ENCODE results near the gene DNAH7. TPM values are rescaled to one million over a fixed set of nuclear protein-coding genes. Genes with fewer than 3 reads are reported as not detected.

Gene DNAH7
- total RNA-seq, 2 donors from 2014 or later, result 2.6 to 5.5 TPM

- no peak for ATAC-seq
- intact Hi-C loops (cut with DNase I, micrococcal nuclease), result no loop called here
Observed at GRCh38 chr2:195768431-195768830, 300.2 kb downstream of the DNAH7 start.

GRCh38 chr2:195766691-195767090, 301.9 kb downstream of the DNAH7 start:
- DNase-seq (no peak), ATAC-seq (no peak)
- intact Hi-C loops (cut with DNase I, micrococcal nuclease), result no loop called here

More at GRCh38 chr2:195768431-195768830, 300.2 kb downstream of the DNAH7 start:
- DNase-seq, result no peak

DNA sequence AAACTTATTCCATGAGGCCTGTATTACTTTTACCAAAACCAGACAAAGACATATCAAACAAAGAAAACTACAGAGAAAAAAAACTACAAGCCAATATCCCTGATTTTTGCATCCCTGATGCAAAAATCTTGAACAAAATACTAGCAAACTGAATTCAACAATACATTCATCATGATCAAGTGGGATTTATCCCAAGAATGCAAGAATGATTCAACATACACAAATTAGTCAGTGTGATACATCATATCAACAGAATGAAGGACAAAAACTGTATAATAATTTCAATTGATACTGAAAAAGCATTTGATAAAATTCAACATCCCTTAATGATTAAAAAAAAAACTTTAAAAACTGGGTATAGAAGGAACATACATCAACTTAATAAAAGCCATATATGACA, 304.8 kb downstream of the DNAH7 start:
- intact Hi-C loops (cut with DNase I, micrococcal nuclease), result no loop called here
- DNase-seq, result no peak
- no peak for ATAC-seq

- intact Hi-C loops (cut with DNase I, micrococcal nuclease), result no loop called here
- ATAC-seq, result no peak
- no peak for DNase-seq
Observed at GRCh38 chr2:195759877-195760276, 308.8 kb downstream of the DNAH7 start.

GRCh38 chr2:195758846-195759245, 309.8 kb downstream of the DNAH7 start:
- DNase-seq, result no peak
- no peak for ATAC-seq
- intact Hi-C loops (cut with DNase I, micrococcal nuclease), result no loop called here

DNA sequence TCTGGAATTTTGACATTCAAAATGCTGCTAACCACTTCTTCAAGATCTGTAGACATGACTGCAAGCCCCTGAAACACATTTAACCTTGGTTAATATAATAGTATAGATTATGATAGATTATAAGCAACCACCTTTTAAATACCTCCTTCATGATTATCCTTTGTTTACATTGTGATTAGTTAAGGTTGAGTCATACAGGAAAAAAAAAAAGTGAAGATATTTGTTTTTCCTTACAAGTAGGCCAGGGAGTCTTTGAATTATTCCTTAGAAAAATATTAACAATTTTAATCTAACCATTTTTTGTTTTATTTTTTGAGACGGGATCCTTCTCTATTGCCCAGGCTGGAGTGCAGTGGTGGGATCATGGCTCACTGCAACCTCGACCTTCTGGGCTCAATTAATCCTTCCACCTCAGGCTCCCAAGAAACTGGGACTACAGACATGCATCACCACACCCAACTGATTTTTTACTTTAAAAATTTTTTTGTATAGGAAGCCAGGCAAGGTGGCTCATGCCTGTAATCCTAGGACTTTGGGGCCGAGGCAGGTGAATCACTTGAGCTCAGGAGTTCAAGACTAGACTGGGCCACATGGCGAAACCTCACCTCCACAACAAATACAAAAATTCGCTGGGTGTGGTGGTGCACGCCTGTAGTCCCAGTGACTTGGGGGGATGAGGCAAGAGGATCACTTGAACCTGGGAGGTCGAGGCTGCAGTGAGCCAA, 312.3 kb downstream of the DNAH7 start:
- intact Hi-C loops (cut with DNase I, micrococcal nuclease), result no loop called here
- ATAC-seq (no peak), DNase-seq (no peak)

GRCh38 chr2:195741191-195741590, 327.4 kb downstream of the DNAH7 start:
- intact Hi-C loops (cut with DNase I, micrococcal nuclease), result no loop called here
- DNase-seq (no peak), ATAC-seq (no peak)

GRCh38 chr2:195737511-195738325, 330.9 kb downstream of the DNAH7 start:
- DNase-seq, result no peak
- ATAC-seq, result no peak
- intact Hi-C loops (cut with DNase I, micrococcal nuclease), result no loop called here

DNA sequence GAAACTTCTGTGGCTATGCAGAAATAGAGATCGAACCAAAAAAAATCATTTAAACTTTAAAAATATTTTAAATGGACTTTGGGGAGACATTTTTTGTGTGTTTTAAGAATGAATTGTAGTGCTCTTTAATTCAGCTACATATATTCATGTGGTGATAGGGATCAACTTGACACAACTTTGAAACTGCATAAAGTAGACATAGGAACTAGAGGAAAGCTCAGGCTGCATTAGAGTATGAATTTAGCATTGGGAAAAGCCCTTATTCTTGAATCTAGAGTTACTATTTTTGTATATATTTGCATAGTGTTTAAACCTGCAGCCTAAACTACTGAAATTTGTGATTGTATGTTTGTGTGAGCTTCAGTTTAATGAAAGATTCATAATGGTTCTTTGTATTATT, 333.3 kb downstream of the DNAH7 start:
- intact Hi-C loops (cut with DNase I, micrococcal nuclease), result no loop called here
- DNase-seq (no peak), ATAC-seq (no peak)

DNA sequence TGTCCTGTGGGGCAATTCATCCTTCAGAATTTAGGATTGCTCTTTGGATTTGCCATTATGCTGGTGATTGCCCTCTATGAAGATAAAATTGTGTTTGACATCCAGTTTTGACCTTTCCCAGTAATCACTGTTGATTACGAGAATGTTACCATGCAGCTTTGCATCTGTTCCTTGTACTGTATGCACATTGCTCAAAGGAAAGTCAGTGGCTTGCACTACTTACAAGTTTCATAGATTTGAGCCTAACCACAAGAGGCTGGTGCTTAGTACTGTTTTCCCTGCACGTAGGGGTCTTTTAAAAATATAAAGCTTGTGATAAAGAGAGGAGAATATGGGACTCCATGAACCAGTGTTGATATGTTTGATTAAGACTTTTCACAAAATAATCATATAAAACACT, 333.7 kb downstream of the DNAH7 start:
- intact Hi-C loops (cut with DNase I, micrococcal nuclease), result no loop called here
- DNase-seq, result no peak
- ATAC-seq, result no peak

DNA sequence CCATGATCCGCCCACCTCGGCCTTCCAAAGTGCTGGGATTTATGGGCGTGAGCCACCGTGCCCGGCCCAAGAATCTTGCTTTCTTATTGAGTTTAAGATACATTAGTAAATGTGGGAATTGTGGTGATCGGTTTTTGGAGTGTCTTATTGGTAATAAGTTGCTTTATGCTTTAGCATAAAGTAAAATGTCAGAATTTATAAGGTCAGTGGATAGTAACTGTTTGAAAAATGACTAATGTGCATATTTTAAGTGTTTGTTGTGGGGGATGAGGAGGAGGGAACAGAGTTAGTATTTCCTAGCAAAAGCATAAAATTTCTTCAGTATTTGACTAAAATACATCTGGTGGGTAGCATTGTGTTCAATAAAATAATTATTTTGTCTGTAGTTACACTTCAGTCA, 334.2 kb downstream of the DNAH7 start:
- ATAC-seq (no peak), DNase-seq (no peak)
- intact Hi-C loops (cut with DNase I, micrococcal nuclease), result no loop called here

- ATAC-seq, result no peak
- DNase-seq, result no peak
- intact Hi-C loops (cut with DNase I, micrococcal nuclease), result no loop called here
Observed at GRCh38 chr2:195733831-195734230, 334.8 kb downstream of the DNAH7 start.

DNA sequence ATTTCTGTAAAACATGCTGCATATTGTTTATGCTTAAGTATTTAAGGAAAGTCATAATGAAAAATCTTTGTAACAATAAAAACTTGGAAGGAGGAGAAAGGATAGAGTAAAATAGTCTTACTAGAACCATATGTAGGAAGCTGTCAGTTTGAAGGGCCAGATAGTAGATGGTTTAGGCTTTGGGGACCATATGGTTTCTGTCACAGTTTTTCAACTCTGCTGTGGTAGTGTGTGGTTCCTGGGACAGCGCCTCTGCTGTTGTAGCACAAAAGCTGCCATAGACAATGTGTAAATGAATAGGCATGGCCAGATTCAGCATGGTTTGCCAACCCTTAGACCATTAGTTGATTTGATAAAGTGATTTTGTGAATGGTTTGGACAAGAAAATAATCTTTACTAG, 336.1 kb downstream of the DNAH7 start:
- no peak for DNase-seq
- intact Hi-C loops (cut with DNase I, micrococcal nuclease), result no loop called here

DNA sequence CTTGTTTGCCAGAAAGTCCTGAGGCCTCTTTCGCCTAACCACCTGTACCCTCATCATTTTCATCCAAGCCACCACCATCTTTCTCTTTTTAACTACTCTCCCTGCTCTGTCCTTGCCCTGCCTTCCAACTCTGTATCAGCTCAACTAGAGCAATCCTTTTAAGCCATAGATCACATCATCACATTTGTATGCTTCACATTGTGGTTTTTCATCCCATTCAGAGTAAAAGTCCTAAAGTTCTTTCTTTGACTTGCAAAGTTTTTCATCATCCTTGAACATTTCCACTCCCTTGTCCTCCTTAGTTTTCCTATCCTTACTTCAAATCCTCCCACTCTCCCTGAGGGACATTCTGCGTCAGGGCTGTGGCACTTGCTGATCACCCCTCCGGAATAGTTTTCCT, 337.7 kb downstream of the DNAH7 start:
- no peak for ATAC-seq

More for the DNA sequence above, 336.1 kb downstream of the DNAH7 start:
- no peak for ATAC-seq

DNA sequence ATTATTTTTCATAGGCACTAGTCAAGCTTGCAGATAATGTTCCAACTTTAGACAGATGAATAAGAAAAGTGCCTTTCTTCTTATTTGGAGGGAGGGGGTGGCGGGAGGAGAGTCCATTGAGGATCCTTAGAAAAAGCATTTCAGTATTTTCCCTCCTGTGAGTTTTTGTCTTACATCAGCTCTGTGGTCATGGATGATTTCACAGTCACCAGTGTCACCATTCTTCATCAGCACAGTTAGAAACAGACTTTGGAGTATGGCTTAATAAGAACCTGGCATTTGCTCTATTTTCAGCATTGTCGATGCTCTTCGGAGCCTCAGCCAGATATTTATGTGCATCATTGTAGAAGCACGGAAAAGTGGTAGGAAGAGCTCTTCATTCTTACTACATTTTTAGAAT, 341.5 kb downstream of the DNAH7 start:
- no peak for ATAC-seq
- DNase-seq, result no peak
- intact Hi-C loops (cut with DNase I, micrococcal nuclease), result no loop called here

More for the DNA sequence above, 337.7 kb downstream of the DNAH7 start:
- intact Hi-C loops (cut with DNase I, micrococcal nuclease), result no loop called here
- DNase-seq, result no peak

DNA sequence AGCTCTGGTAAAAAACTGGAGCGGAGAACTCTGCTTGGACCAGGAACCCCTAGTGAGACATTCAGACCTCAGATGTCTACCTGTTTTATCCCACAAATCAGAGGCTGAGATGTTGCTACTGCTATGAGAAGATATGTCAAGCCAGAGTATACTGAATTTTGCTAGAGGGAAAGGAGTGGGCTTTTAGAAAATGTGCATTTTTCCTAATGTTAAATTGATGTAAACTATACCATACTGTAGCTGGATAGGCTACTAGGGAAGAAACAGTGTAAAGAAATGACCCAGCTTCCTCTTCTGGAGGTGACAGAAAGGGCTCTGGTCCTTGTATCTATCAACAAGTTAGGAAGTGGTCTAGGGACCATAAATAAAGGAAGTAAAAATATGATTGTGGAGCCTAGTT, 346.6 kb downstream of the DNAH7 start:
- intact Hi-C loops (cut with DNase I, micrococcal nuclease), result no loop called here
- no peak for DNase-seq
- no peak for ATAC-seq

DNA sequence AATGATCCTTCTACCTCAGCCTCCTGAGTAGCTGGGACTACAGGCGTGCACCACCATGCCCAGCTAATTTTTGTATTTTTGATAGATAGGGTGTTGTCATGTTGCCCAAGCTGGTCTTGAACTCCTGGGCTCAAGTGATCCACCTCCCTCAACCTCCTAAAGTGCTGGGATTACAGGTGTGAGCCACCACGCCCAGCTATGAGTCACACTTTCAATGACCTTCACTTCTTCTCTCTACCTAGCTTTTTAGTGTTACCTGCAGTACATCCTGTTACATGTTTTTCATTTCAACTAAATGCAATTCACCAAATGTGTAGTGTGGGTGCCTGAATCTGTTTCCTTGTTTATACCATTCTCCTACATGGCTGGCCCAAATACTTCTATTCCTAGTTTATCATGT, 347.6 kb downstream of the DNAH7 start:
- DNase-seq, result peak in 1 of 2 donors; percentile 18
- peak; percentile 77 for ATAC-seq
- intact Hi-C loops (cut with DNase I, micrococcal nuclease), result no loop called here

GRCh38 chr2:195716466-195716865, 352.2 kb downstream of the DNAH7 start:
- ATAC-seq (no peak), DNase-seq (no peak)
- intact Hi-C loops (cut with DNase I, micrococcal nuclease), result no loop called here

DNA sequence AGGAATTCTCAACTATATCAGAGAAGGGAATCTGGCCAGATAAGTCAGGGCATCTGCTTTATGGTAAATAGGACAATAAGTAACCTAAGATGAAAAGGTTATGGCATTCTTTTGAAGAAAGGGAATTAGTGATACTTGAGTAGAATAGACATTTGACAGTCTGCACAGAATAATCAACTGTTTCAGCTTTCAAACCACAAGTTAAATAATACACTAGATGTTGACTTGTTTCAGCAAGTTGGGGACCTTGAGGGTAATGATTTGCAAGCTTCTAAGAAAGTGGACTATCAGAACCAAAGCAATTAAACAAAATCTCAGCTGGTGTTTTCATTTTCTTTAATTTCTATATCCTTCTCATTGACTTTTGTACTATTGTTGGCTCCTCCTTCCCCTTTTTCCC, 357.2 kb downstream of the DNAH7 start:
- intact Hi-C loops (cut with DNase I, micrococcal nuclease), result no loop called here

More for the DNA sequence above, 357.2 kb downstream of the DNAH7 start:
- ATAC-seq, result no peak
- no peak for DNase-seq
